ENCODE results near the gene ZFAND4.
"Not testable (repeated sequence)": the region's sequence is repeated elsewhere in the genome, so short reads cannot be mapped to it uniquely, and the experiment has no call there.

The ZFAND4 gene

GRCh38 chr10:45660876-45661411 is 11.6 kb downstream of the ZFAND4 start:
- Histone ChIP-seq H2AFZ (ENCODE audit: low read length) (no peak overlapping the region), H3K4me2 (ENCODE audit: low read depth, low read length, poor library complexity, severe bottlenecking) (no peak overlapping the region), H3K36me3 (ENCODE audit: insufficient read depth, low read length) (no peaks in the 10 kb centered on the region), H3K79me2 (ENCODE audit: insufficient read depth, low read length) (no peaks in the 10 kb centered on the region), H3K9me2 (replicated peaks; ENCODE audit: low read depth, low read length) (no peaks in the 10 kb centered on the region), H3F3A (ENCODE audit: low read depth) (no peaks in the 10 kb centered on the region), H3K4me1 (ENCODE audit: insufficient read depth, low read length, poor library complexity, severe bottlenecking) (no peaks in the 10 kb centered on the region), H4K20me1 (ENCODE audit: insufficient read depth, low read length, poor library complexity, severe bottlenecking) (no peaks in the 10 kb centered on the region), H3K9me3 (ENCODE audit: insufficient read depth, low read depth, low read length) (no peaks in the 10 kb centered on the region), H3K4me3 (ENCODE audit: low read length, poor library complexity, severe bottlenecking) (no peak overlapping the region), H3K9ac (ENCODE audit: low read depth, low read length, poor library complexity, severe bottlenecking) (no peak overlapping the region), H3K27me3 (ENCODE audit: insufficient read depth, low read length, poor library complexity, severe bottlenecking) (no peaks in the 10 kb centered on the region)
- TF ChIP-seq, protein P1, sequence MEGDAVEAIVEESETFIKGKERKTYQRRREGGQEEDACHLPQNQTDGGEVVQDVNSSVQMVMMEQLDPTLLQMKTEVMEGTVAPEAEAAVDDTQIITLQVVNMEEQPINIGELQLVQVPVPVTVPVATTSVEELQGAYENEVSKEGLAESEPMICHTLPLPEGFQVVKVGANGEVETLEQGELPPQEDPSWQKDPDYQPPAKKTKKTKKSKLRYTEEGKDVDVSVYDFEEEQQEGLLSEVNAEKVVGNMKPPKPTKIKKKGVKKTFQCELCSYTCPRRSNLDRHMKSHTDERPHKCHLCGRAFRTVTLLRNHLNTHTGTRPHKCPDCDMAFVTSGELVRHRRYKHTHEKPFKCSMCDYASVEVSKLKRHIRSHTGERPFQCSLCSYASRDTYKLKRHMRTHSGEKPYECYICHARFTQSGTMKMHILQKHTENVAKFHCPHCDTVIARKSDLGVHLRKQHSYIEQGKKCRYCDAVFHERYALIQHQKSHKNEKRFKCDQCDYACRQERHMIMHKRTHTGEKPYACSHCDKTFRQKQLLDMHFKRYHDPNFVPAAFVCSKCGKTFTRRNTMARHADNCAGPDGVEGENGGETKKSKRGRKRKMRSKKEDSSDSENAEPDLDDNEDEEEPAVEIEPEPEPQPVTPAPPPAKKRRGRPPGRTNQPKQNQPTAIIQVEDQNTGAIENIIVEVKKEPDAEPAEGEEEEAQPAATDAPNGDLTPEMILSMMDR (conservative IDR thresholded peaks at IDR 0.05; ENCODE audit: low read length) = no peak
- TF ChIP-seq EZH2phosphoT487 (IDR thresholded peaks at IDR 0.05; ENCODE audit: borderline replicate concordance) = no peak

DNA sequence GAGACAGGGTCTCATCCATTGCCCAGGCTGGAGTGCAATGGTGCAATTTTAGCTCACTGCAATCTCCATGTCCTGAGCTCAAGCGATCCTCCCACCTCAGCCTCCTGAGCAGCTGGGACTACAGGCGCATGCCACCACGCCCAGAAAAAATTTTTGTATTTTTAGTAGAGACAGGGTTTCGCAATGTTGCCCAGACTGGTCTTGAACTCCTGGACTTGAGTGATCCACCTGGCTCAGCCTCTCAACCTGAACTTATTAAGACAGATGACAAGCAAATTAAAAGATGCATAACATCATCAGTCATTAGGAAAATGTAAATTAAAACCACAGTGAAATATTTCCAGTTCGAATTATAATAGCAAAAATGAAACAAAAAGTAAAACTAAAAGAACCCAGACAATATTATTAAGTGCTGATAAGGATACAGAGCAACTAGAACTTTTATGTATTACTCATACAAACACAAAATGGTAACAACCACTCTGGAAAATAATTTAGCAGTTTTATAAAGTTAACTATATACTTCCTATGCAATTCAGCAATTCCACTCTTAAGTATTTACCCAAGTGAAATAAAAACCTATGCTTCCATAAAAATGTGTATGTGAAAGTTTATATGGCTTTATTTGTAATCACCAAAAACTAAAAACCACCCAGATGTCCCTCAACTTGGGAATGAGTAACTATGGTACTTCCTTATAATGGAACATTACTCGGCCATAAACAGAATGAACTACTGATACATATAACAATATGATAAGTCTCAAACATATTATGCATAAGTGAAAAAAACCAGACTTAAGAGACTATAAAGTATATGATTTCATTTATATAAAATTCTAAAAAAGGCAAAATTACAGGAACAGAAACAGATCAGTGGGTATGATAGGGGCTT is 15.3 kb downstream of the ZFAND4 start:
- no peaks in the 10 kb centered on the region for H3K9me2 ChIP-seq (replicated peaks; ENCODE audit: low read depth, low read length)
- no peaks in the 10 kb centered on the region for H3K27me3 ChIP-seq (ENCODE audit: insufficient read depth, low read length, poor library complexity, severe bottlenecking)
- no peaks in the 10 kb centered on the region for H3F3A ChIP-seq (ENCODE audit: low read depth)
- H3K36me3 ChIP-seq (ENCODE audit: insufficient read depth, low read length) = no peaks in the 10 kb centered on the region
- no peaks in the 10 kb centered on the region for H3K4me1 ChIP-seq (ENCODE audit: insufficient read depth, low read length, poor library complexity, severe bottlenecking)
- H3K4me2 ChIP-seq (ENCODE audit: low read depth, low read length, poor library complexity, severe bottlenecking) = no peak overlapping the region
- no peak for TF ChIP-seq EZH2phosphoT487 (IDR thresholded peaks at IDR 0.05; ENCODE audit: borderline replicate concordance)
- TF ChIP-seq, protein P1 (conservative IDR thresholded peaks at IDR 0.05; ENCODE audit: low read length) = no peak
- H4K20me1 ChIP-seq (ENCODE audit: insufficient read depth, low read length, poor library complexity, severe bottlenecking) = no peaks in the 10 kb centered on the region
- no peaks in the 10 kb centered on the region for H3K9me3 ChIP-seq (ENCODE audit: insufficient read depth, low read depth, low read length)
- no peak overlapping the region for H3K9ac ChIP-seq (ENCODE audit: low read depth, low read length, poor library complexity, severe bottlenecking)
- no peaks in the 10 kb centered on the region for H3K79me2 ChIP-seq (ENCODE audit: insufficient read depth, low read length)
- H2AFZ ChIP-seq (ENCODE audit: low read length) = no peak overlapping the region
- no peak overlapping the region for H3K4me3 ChIP-seq (ENCODE audit: low read length, poor library complexity, severe bottlenecking)

DNA sequence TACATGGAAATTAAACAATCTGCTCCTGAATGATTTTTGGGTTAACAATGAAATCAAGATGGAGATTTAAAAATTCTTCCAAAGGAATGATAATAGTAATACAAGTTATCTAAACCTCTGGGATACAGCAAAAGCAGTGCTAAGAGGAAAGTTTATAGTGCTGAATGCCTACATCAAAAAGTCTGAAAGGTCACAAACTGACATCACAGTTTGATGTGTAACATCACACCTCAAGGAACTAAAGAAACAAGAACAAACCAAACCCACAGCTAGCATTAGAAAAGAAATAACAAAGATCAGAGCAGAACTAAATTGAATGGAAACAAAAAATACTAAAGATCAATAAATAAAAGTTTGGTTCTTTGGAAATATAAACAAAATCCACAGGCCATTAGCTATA is 17.4 kb downstream of the ZFAND4 start:
- no peaks in the 10 kb centered on the region for H3K9me2 ChIP-seq (replicated peaks; ENCODE audit: low read depth, low read length)

DNA sequence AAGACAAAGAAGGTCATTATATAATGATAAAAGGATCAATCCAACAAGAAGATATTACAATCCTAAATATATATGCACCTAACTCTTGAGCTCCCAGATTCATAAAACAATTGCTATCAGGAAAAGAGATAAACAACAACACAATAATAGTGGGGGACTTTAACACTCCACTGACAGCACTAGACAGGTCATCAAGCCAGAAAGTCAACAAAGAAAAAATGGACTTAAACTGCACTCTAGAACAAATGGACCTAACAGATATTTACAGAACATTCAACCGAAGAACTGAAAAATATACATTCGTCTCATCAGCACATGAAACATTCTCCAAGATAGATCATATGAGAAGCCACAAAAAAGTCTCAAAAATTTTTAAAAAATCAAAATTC is 17.8 kb downstream of the ZFAND4 start:
- not testable (repeated sequence) for H3K36me3 ChIP-seq (ENCODE audit: insufficient read depth, low read length); H3K4me3 ChIP-seq (ENCODE audit: low read length, poor library complexity, severe bottlenecking); H3K27me3 ChIP-seq (ENCODE audit: insufficient read depth, low read length, poor library complexity, severe bottlenecking); H2AFZ ChIP-seq (ENCODE audit: low read length); H3K79me2 ChIP-seq (ENCODE audit: insufficient read depth, low read length); H3K9me2 ChIP-seq (replicated peaks; ENCODE audit: low read depth, low read length); H4K20me1 ChIP-seq (ENCODE audit: insufficient read depth, low read length, poor library complexity, severe bottlenecking); H3K9me3 ChIP-seq (ENCODE audit: insufficient read depth, low read depth, low read length); H3K4me1 ChIP-seq (ENCODE audit: insufficient read depth, low read length, poor library complexity, severe bottlenecking); H3K4me2 ChIP-seq (ENCODE audit: low read depth, low read length, poor library complexity, severe bottlenecking); H3F3A ChIP-seq (ENCODE audit: low read depth); H3K9ac ChIP-seq (ENCODE audit: low read depth, low read length, poor library complexity, severe bottlenecking)

More for the DNA sequence above, 17.4 kb downstream of the ZFAND4 start:
- TF ChIP-seq EZH2phosphoT487 (IDR thresholded peaks at IDR 0.05; ENCODE audit: borderline replicate concordance) = no peak
- TF ChIP-seq, protein P1 (conservative IDR thresholded peaks at IDR 0.05; ENCODE audit: low read length) = no peak
- Histone ChIP-seq H3K4me3 (ENCODE audit: low read length, poor library complexity, severe bottlenecking) (no peak overlapping the region), H3K36me3 (ENCODE audit: insufficient read depth, low read length) (no peaks in the 10 kb centered on the region), H3K79me2 (ENCODE audit: insufficient read depth, low read length) (no peaks in the 10 kb centered on the region), H3K4me2 (ENCODE audit: low read depth, low read length, poor library complexity, severe bottlenecking) (no peak overlapping the region), H3K27me3 (ENCODE audit: insufficient read depth, low read length, poor library complexity, severe bottlenecking) (no peaks in the 10 kb centered on the region), H3K4me1 (ENCODE audit: insufficient read depth, low read length, poor library complexity, severe bottlenecking) (no peaks in the 10 kb centered on the region), H3K9ac (ENCODE audit: low read depth, low read length, poor library complexity, severe bottlenecking) (no peak overlapping the region), H3K9me3 (ENCODE audit: insufficient read depth, low read depth, low read length) (no peaks in the 10 kb centered on the region), H3F3A (ENCODE audit: low read depth) (no peaks in the 10 kb centered on the region), H4K20me1 (ENCODE audit: insufficient read depth, low read length, poor library complexity, severe bottlenecking) (no peaks in the 10 kb centered on the region), H2AFZ (ENCODE audit: low read length) (no peak overlapping the region)

Measured in Loucy (cell line).